HepG2 (cell line): ENCODE data around the gene SF1. TPM values are rescaled to one million over a fixed set of nuclear protein-coding genes. Genes with fewer than 3 reads are reported as not detected.

Source experiments
- ATAC-seq: fragments of 200-7000 bp; cut with Tn5 transposase; 3 replicates; pipeline ENCODE4 v1.9.1; 2020; ENCODE audit warnings: mild to moderate bottlenecking, moderate library complexity
- BruUV-seq: library from RNA; stranded (reverse); fragments of 400-500 nt; replicated peaks from 2 replicates; lab custom pipeline; 2021; lab: Mats Ljungman, UMichigan
- CTCF ChIA-PET: fragments of 300-600 bp; formaldehyde crosslinking; extraction: SDS; loops from one replicate; lab custom pipeline; 2021; ENCODE audit warnings: low total read pairs, inconsistent platforms, low intra/inter-chr PET ratio; lab: Yijun Ruan, JAX
- POLR2A ChIA-PET: fragments of 350-600 bp; sonication (Branson Sonifier 250); formaldehyde crosslinking; loops from one replicate; lab custom pipeline; 2020; ENCODE audit warnings: antibody characterized with exemption, inconsistent platforms; lab: Yijun Ruan, JAX
- DNase-seq: peaks from one replicate; pipeline ENCODE4 v3.0.0-alpha.2; 2015; ENCODE audit warnings: low spot score
- FAIRE-seq: peaks from 3 replicates; lab custom pipeline; 2011; peaks lifted over from hg19 to GRCh38; lab: Jason Lieb, UNC
- H2AFZ ChIP-seq: one replicate; pipeline ENCODE4 v1.6.1; 2011; ENCODE audit warnings: low read length, inconsistent platforms
- H3K27ac ChIP-seq: fragments of 300-600 bp; 3 replicates; pipeline ENCODE4 v1.8.0; 2011; ENCODE audit warnings: mixed run types, mild to moderate bottlenecking, mixed read lengths, low read length, inconsistent platforms; ENCODE audit not compliant: insufficient read depth; ENCODE audit errors: extremely low read length
- H3K27me3 ChIP-seq, 2 experiments: fragments of 200-600 bp in 1 of 2; 2 replicates in 1 of 2; 3 replicates in 1 of 2; pipeline versions ENCODE4 v1.6.0 to v1.8.0; 2011; ENCODE audit warnings: low read length in 2 of 2, mild to moderate bottlenecking in 2 of 2, moderate library complexity in 2 of 2, inconsistent platforms in 1 of 2; ENCODE audit not compliant: insufficient read depth in 2 of 2, control insufficient read depth in 1 of 2
- H3K36me3 ChIP-seq, 2 experiments: fragments of 200-600 bp in 1 of 2; replicated peaks in 1 of 2; 2 replicates in 1 of 2; 3 replicates in 1 of 2; pipeline versions ENCODE4 v1.5.1 to v1.8.0; 2011; ENCODE audit warnings: low read length in 2 of 2, inconsistent platforms in 1 of 2; ENCODE audit not compliant: insufficient read depth in 2 of 2, control insufficient read depth in 1 of 2
- H3K4me1 ChIP-seq: 2 replicates; pipeline ENCODE4 v1.5.1; 2012; ENCODE audit warnings: low read length, inconsistent platforms; ENCODE audit not compliant: insufficient read depth
- H3K4me2 ChIP-seq: 2 replicates; pipeline ENCODE4 v1.6.0; 2011; ENCODE audit warnings: low read depth, low read length, inconsistent platforms
- H3K4me3 ChIP-seq, 3 experiments: fragments of 200-600 bp in 1 of 3; sonication (generic), shearing (Covaris generic) in 1 of 3; replicated peaks in 1 of 3; 2 replicates each; pipeline ENCODE4 v1.5.1; 2011 to 2016; ENCODE audit warnings: low read length in 3 of 3, inconsistent platforms in 2 of 3, low read depth in 2 of 3, mild to moderate bottlenecking in 2 of 3, control low read depth in 1 of 3, mixed read lengths in 1 of 3; ENCODE audit not compliant: insufficient read depth in 1 of 3
- H3K79me2 ChIP-seq: one replicate; pipeline ENCODE4 v1.6.1; 2011; ENCODE audit warnings: low read length, inconsistent platforms; ENCODE audit not compliant: insufficient read depth
- H3K9ac ChIP-seq: 2 replicates; pipeline ENCODE4 v1.6.0; 2011; ENCODE audit warnings: mild to moderate bottlenecking, low read depth, low read length, inconsistent platforms; ENCODE audit not compliant: insufficient read depth
- H3K9me3 ChIP-seq: 2 replicates; pipeline ENCODE4 v1.5.1; 2012; ENCODE audit warnings: mild to moderate bottlenecking, low read length
- H4K20me1 ChIP-seq: 2 replicates; pipeline ENCODE4 v1.6.0; 2011; ENCODE audit warnings: inconsistent platforms, mild to moderate bottlenecking, low read length, moderate library complexity; ENCODE audit not compliant: insufficient read depth
- CENPBD1 ChIP-seq: sonication (generic); formaldehyde crosslinking; IDR thresholded peaks from 2 replicates; pipeline ENCODE4 v1.8.0; 2022; ENCODE audit warnings: missing genetic modification reagents, low read depth, mild to moderate bottlenecking, borderline replicate concordance
- IRX3 ChIP-seq: sonication (generic); formaldehyde crosslinking; IDR thresholded peaks from 2 replicates; pipeline ENCODE4 v1.8.1; 2023; ENCODE audit warnings: mild to moderate bottlenecking, low read depth, missing genetic modification reagents, borderline replicate concordance
- KMT2B ChIP-seq: IDR thresholded peaks from 2 replicates; pipeline ENCODE4 v1.6.1; 2016; ENCODE audit warnings: missing genetic modification reagents, missing compliant biosample characterization
- ZBTB8A ChIP-seq: sonication (generic); formaldehyde crosslinking; IDR thresholded peaks from 2 replicates; pipeline ENCODE4 v1.4.0; 2020; ENCODE audit warnings: mild to moderate bottlenecking, low read depth, missing genetic modification reagents, borderline replicate concordance
- ZFX ChIP-seq: sonication (generic); formaldehyde crosslinking; IDR thresholded peaks from 2 replicates; pipeline ENCODE4 v1.4.0; 2020; ENCODE audit warnings: mild to moderate bottlenecking, low read depth, missing genetic modification reagents, moderate library complexity
- ZNF12 ChIP-seq: sonication (generic); formaldehyde crosslinking; IDR thresholded peaks from 2 replicates; pipeline ENCODE4 v1.5.0; 2020; ENCODE audit warnings: missing genetic modification reagents
- ZNF142 ChIP-seq: sonication (generic); formaldehyde crosslinking; IDR thresholded peaks from 2 replicates; pipeline ENCODE4 v1.4.0; 2020; ENCODE audit warnings: missing genetic modification reagents
- ZNF18 ChIP-seq: sonication (generic); formaldehyde crosslinking; IDR thresholded peaks from 2 replicates; pipeline ENCODE4 v1.8.0; 2022; ENCODE audit warnings: mild to moderate bottlenecking, missing genetic modification reagents; ENCODE audit not compliant: insufficient replicate concordance
- ZNF234 ChIP-seq: sonication (generic); formaldehyde crosslinking; conservative IDR thresholded peaks from 2 replicates; pipeline ENCODE4 v1.5.1; 2020; ENCODE audit warnings: mild to moderate bottlenecking, missing genetic modification reagents
- ZNF772 ChIP-seq: sonication (generic); formaldehyde crosslinking; IDR thresholded peaks from 2 replicates; pipeline ENCODE4 v1.5.0; 2020; ENCODE audit warnings: mild to moderate bottlenecking, missing genetic modification reagents
- WGBS: methylation state at CpG from one replicate; pipeline ENCODE4 v1.1.6; 2017; ENCODE audit warnings: low lambda C conversion rate; 5-methylcytosine and 5-hydroxymethylcytosine counted together
- in situ Hi-C: cut with HindIII; loops from 2 replicates; pipeline ENCODE4 v1.10.0; 2017; ENCODE audit warnings: low pct_unique_long_range_greater_than_20kb; ENCODE audit not compliant: extremely low pct_ligation_motif_present
- intact Hi-C: fragments of 100-400 bp; cut with micrococcal nuclease; formaldehyde crosslinking; loops from one replicate; pipeline ENCODE4 v1.10.0; 2022; ENCODE audit not compliant: unreplicated experiment
- polyA plus RNA-seq, 8 experiments: library from polyadenylated mRNA; depleted of rRNA in 3 of 8; stranded (reverse) in 7 of 8; unstranded in 1 of 8; fragments of >200 nt; fragmentation: Illumina TruSeq in 4 of 8; extraction: Trizol in 4 of 8; gene quantifications; 2 replicates each; pipeline versions ENCODE4 v1.2.1 to v1.2.3, GENCODE V29; 2011 to 2016; ENCODE audit warnings: low read depth in 4 of 8, missing spikeins in 1 of 8, mixed read lengths in 1 of 8; ENCODE audit not compliant: insufficient read depth in 1 of 8
- total RNA-seq, 5 experiments: library from RNA; depleted of rRNA; stranded (reverse); fragments of >200 nt; fragmentation: Illumina TruSeq; extraction: Trizol; gene quantifications; 2 replicates each; pipeline ENCODE4 v1.2.3, GENCODE V29; 2016; ENCODE audit warnings: low read depth in 1 of 5
- TF ChIP-seq, protein P1 (sequence below): sonication (generic); formaldehyde crosslinking; IDR thresholded peaks from 2 replicates; pipeline ENCODE4; 2020; ENCODE audit warnings: missing genetic modification reagents, mild to moderate bottlenecking, borderline replicate concordance

The SF1 gene
- total and polyA plus RNA-seq, 2 of the 13 experiments (the other 11 are each of a cell fraction or from before 2014, with no cell fraction given): 55.5 to 70.4 TPM

DNA sequence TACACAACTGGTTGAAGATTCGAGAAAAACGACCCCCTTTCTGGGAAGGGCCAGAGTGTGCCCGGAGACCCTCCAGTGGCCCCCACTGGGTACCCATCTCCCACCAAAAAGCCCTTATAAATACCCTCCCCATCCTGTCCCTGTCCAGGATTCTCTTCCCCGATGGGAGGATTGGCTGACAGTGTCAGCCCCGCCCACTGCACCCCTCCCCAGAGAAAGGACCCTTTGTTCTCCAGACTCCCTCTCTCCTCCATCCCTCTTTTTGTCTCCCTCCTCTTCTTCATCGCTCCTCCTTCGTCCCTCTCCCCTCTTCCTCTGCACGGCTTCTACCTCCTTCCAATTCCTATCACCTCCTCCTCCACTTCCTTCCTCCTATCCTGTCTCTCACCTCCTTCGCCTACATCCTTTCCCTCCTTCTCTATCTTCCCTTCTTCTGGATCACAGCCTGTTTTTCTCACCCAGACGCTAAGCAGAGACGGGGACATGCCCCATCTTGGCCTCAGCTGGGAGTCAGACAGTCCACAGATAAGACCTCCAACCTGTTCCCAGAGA is 45.3 kb upstream of the SF1 start (continued):
- TF ChIP-seq ZNF18: no peak
- no peak for TF ChIP-seq ZFX (CRISPR knock-in tag)
- TF ChIP-seq IRX3 (CRISPR knock-in tag): no peak

GRCh38 chr11:64817476-64817875 is 39.1 kb upstream of the SF1 start:
- no peaks in the 10 kb centered on the region for H3K79me2 ChIP-seq
- intact Hi-C loops (no loop called here), in situ Hi-C loops (no loop called here)
- 48% methylated on average over 3 of the region's 3 CpGs for WGBS
- H3K27ac ChIP-seq: no peak overlapping the region
- no peaks in the 10 kb centered on the region for H3K27me3 ChIP-seq
- no peaks in the 10 kb centered on the region for H3K36me3 ChIP-seq
- H3K4me1 ChIP-seq: peaks cover 26% of the 10 kb centered on the region
- no peak for DNase-seq
- no peak for ATAC-seq
- FAIRE-seq: no peak
- ChIA-PET POLR2A (no interaction called here), CTCF (no interaction called here)
- H3K4me3 ChIP-seq: no peak overlapping the region
- H4K20me1 ChIP-seq: no peaks in the 10 kb centered on the region
- H2AFZ ChIP-seq: no peak overlapping the region
- no TSS peak for BruUV-seq
- no peak overlapping the region for H3K4me2 ChIP-seq
- no peaks in the 10 kb centered on the region for H3K9me3 ChIP-seq
- H3K9ac ChIP-seq: no peak overlapping the region
- TF ChIP-seq ZNF234 (CRISPR knock-in tag) (no peak), ZBTB8A (CRISPR knock-in tag) (no peak), ZNF142 (CRISPR knock-in tag) (no peak), KMT2B (CRISPR knock-in tag) (no peak), ZNF12 (CRISPR knock-in tag) (no peak), CENPBD1 (no peak), ZNF772 (CRISPR knock-in tag) (no peak)
- TF ChIP-seq, protein P1, sequence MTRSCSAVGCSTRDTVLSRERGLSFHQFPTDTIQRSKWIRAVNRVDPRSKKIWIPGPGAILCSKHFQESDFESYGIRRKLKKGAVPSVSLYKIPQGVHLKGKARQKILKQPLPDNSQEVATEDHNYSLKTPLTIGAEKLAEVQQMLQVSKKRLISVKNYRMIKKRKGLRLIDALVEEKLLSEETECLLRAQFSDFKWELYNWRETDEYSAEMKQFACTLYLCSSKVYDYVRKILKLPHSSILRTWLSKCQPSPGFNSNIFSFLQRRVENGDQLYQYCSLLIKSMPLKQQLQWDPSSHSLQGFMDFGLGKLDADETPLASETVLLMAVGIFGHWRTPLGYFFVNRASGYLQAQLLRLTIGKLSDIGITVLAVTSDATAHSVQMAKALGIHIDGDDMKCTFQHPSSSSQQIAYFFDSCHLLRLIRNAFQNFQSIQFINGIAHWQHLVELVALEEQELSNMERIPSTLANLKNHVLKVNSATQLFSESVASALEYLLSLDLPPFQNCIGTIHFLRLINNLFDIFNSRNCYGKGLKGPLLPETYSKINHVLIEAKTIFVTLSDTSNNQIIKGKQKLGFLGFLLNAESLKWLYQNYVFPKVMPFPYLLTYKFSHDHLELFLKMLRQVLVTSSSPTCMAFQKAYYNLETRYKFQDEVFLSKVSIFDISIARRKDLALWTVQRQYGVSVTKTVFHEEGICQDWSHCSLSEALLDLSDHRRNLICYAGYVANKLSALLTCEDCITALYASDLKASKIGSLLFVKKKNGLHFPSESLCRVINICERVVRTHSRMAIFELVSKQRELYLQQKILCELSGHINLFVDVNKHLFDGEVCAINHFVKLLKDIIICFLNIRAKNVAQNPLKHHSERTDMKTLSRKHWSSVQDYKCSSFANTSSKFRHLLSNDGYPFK (CRISPR knock-in tag): no peak
